Activated T-helper 17 cell treated with anti-CD3 and anti-CD28 coated beads, Interleukin-2, amount 50 U/mL, for 72 hours (primary cell): ENCODE data around the gene ZNF732. TPM values are rescaled to one million over a fixed set of nuclear protein-coding genes. Genes with fewer than 3 reads are reported as not detected.
"Not testable (repeated sequence)": the region's sequence is repeated elsewhere in the genome, so short reads cannot be mapped to it uniquely, and the experiment has no call there.

Experiments
- ATAC-seq: fragments of 150-1000 bp; cut with Tn5 transposase; replicated peaks from 2 replicates; pipeline ENCODE4 v1.10.0; 2021; ENCODE audit warnings: mild to moderate bottlenecking, moderate library complexity
- H3K27ac Mint-ChIP-seq: one replicate; pipeline ENCODE4 v1.8.0; 2022; ENCODE audit warnings: mixed read lengths
- H3K27me3 Mint-ChIP-seq: one replicate; pipeline ENCODE4 v1.8.0; 2022; ENCODE audit warnings: mixed read lengths
- H3K36me3 Mint-ChIP-seq: one replicate; pipeline ENCODE4 v1.8.0; 2022; ENCODE audit warnings: low read depth, mild to moderate bottlenecking, mixed read lengths
- H3K4me1 Mint-ChIP-seq: one replicate; pipeline ENCODE4 v1.8.0; 2022; ENCODE audit warnings: mixed read lengths
- H3K4me3 Mint-ChIP-seq: one replicate; pipeline ENCODE4 v1.8.0; 2022; ENCODE audit warnings: mild to moderate bottlenecking, mixed read lengths
- H3K9me3 Mint-ChIP-seq: one replicate; pipeline ENCODE4 v1.8.0; 2022; ENCODE audit warnings: mixed read lengths
- total RNA-seq, 2 donors: library from RNA; stranded (reverse); gene quantifications; one replicate each; pipeline ENCODE4 v1.2.3, GENCODE V29; 2022

The ZNF732 gene
- total RNA-seq, 2 donors from 2014 or later = not detected

GRCh38 chr4:294732-295131 lies 10.5 kb downstream of the ZNF732 start:
- no peak overlapping the region for H3K4me3 Mint-ChIP-seq
- no peaks in the 10 kb centered on the region for H3K4me1 Mint-ChIP-seq
- no peak for ATAC-seq
- H3K36me3 Mint-ChIP-seq = no peaks in the 10 kb centered on the region
- peaks cover 7% of the 10 kb centered on the region for H3K9me3 Mint-ChIP-seq
- no peaks in the 10 kb centered on the region for H3K27me3 Mint-ChIP-seq
- H3K27ac Mint-ChIP-seq = no peak overlapping the region

- no peaks in the 10 kb centered on the region for H3K36me3 Mint-ChIP-seq
- H3K27ac Mint-ChIP-seq = no peak overlapping the region
- peaks cover 3% of the 10 kb centered on the region for H3K27me3 Mint-ChIP-seq
- no peak for ATAC-seq
- no peaks in the 10 kb centered on the region for H3K4me1 Mint-ChIP-seq
- H3K9me3 Mint-ChIP-seq = peaks cover 12% of the 10 kb centered on the region
- H3K4me3 Mint-ChIP-seq = no peak overlapping the region
Observed at GRCh38 chr4:288891-289290, 16.4 kb downstream of the ZNF732 start.

- ATAC-seq = no peak
- Mint-ChIP-seq H3K36me3 (peaks cover 12% of the 10 kb centered on the region), H3K27ac (no peak overlapping the region), H3K4me1 (no peaks in the 10 kb centered on the region), H3K4me3 (no peak overlapping the region), H3K27me3 (no peaks in the 10 kb centered on the region), H3K9me3 (peaks cover 32% of the 10 kb centered on the region)
Observed at GRCh38 chr4:273309-274017, 31.8 kb downstream of the ZNF732 start.

GRCh38 chr4:271492-272103 lies 33.7 kb downstream of the ZNF732 start:
- no peak for ATAC-seq
- Mint-ChIP-seq H3K4me3 (no peak overlapping the region), H3K27ac (no peak overlapping the region), H3K4me1 (no peaks in the 10 kb centered on the region), H3K27me3 (no peaks in the 10 kb centered on the region), H3K36me3 (peaks cover 12% of the 10 kb centered on the region), H3K9me3 (peaks cover 28% of the 10 kb centered on the region)

GRCh38 chr4:259240-259639 lies 46.0 kb downstream of the ZNF732 start:
- Mint-ChIP-seq H3K27me3 (peaks cover 11% of the 10 kb centered on the region), H3K36me3 (peaks cover 12% of the 10 kb centered on the region), H3K9me3 (peaks cover 38% of the 10 kb centered on the region)
- H3K4me1 Mint-ChIP-seq, H3K4me3 Mint-ChIP-seq, ATAC-seq, H3K27ac Mint-ChIP-seq: not testable (repeated sequence)

- H3K36me3 Mint-ChIP-seq = peaks cover 15% of the 10 kb centered on the region
- peaks cover 34% of the 10 kb centered on the region for H3K9me3 Mint-ChIP-seq
- no peaks in the 10 kb centered on the region for H3K4me1 Mint-ChIP-seq
- ATAC-seq = no peak
- H3K27ac Mint-ChIP-seq = no peak overlapping the region
- no peaks in the 10 kb centered on the region for H3K27me3 Mint-ChIP-seq
- no peak overlapping the region for H3K4me3 Mint-ChIP-seq
Observed at GRCh38 chr4:256492-256891, 48.8 kb downstream of the ZNF732 start.

- no peaks in the 10 kb centered on the region for H3K4me1 Mint-ChIP-seq
- peaks cover 15% of the 10 kb centered on the region for H3K36me3 Mint-ChIP-seq
- no peak overlapping the region for H3K4me3 Mint-ChIP-seq
- no peaks in the 10 kb centered on the region for H3K27me3 Mint-ChIP-seq
- H3K9me3 Mint-ChIP-seq = peaks cover 26% of the 10 kb centered on the region
- no peak overlapping the region for H3K27ac Mint-ChIP-seq
- no peak for ATAC-seq
Observed at GRCh38 chr4:253936-254756, 51.1 kb downstream of the ZNF732 start.

GRCh38 chr4:252065-252601 lies 53.1 kb downstream of the ZNF732 start:
- Mint-ChIP-seq H3K27ac (no peak overlapping the region), H3K27me3 (no peaks in the 10 kb centered on the region), H3K4me1 (no peaks in the 10 kb centered on the region), H3K4me3 (no peak overlapping the region), H3K36me3 (peaks cover 15% of the 10 kb centered on the region), H3K9me3 (peaks cover 26% of the 10 kb centered on the region)
- no peak for ATAC-seq

DNA sequence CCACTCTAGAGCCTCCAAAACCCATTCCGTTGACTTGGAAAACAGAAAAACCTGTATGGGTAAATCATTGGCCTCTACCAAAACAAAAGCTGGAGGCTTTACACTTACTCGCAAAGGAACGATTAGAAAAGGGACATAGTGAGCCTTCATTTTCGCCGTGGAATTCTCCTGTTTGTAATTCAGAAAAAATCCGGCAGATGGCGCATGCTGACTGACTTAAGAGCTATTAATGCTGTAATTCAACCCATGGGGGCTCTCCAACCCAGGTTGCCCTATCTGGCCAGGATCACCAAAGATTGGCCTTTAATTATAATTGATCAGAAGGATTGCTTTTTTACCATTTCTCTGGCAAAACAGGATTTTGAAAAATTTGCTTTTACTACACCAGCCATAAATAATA lies 60.8 kb downstream of the ZNF732 start:
- Mint-ChIP-seq H3K27me3 (no peaks in the 10 kb centered on the region), H3K27ac (no peak overlapping the region), H3K9me3 (peaks cover 3% of the 10 kb centered on the region), H3K36me3 (no peaks in the 10 kb centered on the region), H3K4me1 (peaks cover 10% of the 10 kb centered on the region), H3K4me3 (no peak overlapping the region)
- no peak for ATAC-seq

DNA sequence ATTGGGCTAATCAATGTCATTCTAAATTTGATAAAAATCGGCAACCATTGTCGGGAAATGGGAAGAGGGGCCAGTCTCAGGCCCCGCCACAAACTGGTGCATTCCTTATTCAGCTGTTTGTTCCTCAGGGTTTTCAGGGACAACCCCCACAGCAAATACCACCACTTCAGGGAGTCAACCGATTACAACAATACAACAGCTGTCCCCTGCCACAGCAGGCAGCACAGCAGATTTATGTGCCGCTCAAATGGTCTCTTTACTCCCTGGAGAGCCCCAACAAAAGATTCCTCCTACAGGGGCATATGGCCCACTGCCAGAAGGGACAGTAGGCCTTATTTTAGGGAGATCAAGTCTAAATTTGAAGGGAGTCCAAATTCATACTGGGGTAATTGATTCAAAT lies 61.8 kb downstream of the ZNF732 start:
- ATAC-seq = no peak
- Mint-ChIP-seq H3K27me3 (no peaks in the 10 kb centered on the region), H3K36me3 (no peaks in the 10 kb centered on the region), H3K4me1 (peaks cover 10% of the 10 kb centered on the region), H3K27ac (no peak overlapping the region), H3K9me3 (peaks cover 3% of the 10 kb centered on the region), H3K4me3 (no peak overlapping the region)

DNA sequence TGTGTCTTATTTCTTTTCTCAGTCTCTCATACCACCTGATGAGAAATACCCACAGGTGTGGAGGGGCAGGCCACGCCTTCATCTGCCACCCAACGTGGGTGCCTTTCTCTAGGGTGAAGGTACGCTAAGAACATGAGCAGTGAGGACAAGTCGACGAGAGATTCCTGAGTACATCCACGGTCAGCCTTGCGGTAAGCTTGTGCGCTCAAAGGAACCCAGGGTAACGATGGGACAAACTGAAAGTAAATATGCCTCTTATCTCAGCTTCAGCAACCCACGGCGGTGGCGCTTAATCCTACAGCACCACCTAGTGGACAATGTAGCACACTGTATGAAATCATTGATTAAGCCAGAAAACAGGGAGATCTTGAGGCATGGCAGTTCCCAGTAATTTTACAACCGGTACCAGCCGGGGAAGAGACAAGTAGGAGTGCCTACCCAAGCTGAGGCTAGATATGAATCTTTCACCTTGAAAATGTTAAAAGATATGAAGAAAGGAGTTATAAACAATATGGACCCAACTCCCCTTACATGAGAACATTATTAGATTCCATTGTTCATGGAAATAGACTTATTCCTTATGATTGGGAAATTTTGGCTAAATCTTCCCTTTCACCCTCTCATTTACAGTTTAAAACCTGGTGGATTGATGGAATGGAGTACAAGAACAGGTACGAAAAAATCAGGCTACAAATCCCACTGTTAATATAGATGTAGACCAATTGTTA lies 63.0 kb downstream of the ZNF732 start:
- Mint-ChIP-seq H3K4me1 (peaks cover 10% of the 10 kb centered on the region), H3K36me3 (no peaks in the 10 kb centered on the region), H3K27me3 (no peaks in the 10 kb centered on the region), H3K27ac (peak overlapping the region; percentile 74), H3K9me3 (peaks cover 3% of the 10 kb centered on the region), H3K4me3 (peak overlapping the region; percentile 83)
- peak; percentile 92 for ATAC-seq

DNA sequence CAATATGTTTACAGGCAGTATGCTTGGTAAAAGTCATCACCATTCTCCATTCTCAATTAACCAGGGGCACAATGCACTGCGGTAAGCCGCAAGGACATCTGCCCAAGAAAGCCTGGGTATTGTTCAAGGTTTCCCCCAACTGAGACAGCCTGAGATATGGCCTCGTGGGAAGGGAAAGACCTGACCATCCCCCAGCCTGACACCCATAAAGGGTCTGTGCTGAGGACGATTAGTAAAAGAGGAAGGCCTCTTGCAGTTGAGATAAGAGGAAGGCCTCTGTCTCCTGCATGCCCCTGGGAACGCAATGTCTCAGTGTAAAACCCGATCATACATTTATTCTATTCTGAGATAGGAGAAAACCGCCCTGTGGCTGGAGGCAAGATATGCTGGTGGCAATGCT lies 63.9 kb downstream of the ZNF732 start:
- not testable (repeated sequence) for H3K27ac Mint-ChIP-seq, H3K27me3 Mint-ChIP-seq, H3K9me3 Mint-ChIP-seq, ATAC-seq, H3K36me3 Mint-ChIP-seq, H3K4me1 Mint-ChIP-seq
- peak overlapping the region; percentile 83 for H3K4me3 Mint-ChIP-seq

DNA sequence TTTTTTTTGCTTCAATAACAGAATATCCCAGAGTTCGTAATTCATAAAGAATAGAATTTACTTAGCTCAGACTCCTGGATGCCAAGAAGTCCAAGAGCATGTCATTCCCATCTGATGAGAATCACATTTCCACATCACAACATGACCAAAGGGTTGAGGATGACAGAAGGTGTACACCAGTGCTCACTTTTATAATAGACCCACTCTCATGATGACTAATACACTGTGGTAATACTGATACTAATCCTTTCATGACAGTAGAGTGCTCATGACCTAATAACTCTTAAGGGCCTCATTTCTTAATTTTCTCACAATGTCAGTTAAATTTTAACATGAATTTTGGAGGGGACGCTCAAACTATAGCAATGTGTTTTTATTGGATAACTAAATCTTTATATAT lies 69.2 kb downstream of the ZNF732 start:
- Mint-ChIP-seq H3K27ac (no peak overlapping the region), H3K36me3 (no peaks in the 10 kb centered on the region), H3K4me3 (no peak overlapping the region), H3K27me3 (no peaks in the 10 kb centered on the region), H3K9me3 (peaks cover under 1% of the 10 kb centered on the region), H3K4me1 (peaks cover 4% of the 10 kb centered on the region)
- ATAC-seq = peak; percentile 95

GRCh38 chr4:234178-234577 lies 71.1 kb downstream of the ZNF732 start:
- Mint-ChIP-seq H3K9me3 (peaks cover 10% of the 10 kb centered on the region), H3K36me3 (no peaks in the 10 kb centered on the region), H3K4me1 (peaks cover 9% of the 10 kb centered on the region), H3K27me3 (no peaks in the 10 kb centered on the region), H3K4me3 (no peak overlapping the region), H3K27ac (no peak overlapping the region)
- ATAC-seq = no peak
